Right lobe of liver (tissue), 4 donors: ENCODE measurements around the gene L3MBTL2.

Experiments used
- POLR2A ChIP-seq: fragments of 450-650 bp; IDR thresholded peaks from one replicate; pipeline ENCODE4 v1.6.1; 2017; ENCODE audit warnings: antibody characterized with exemption, mild to moderate bottlenecking
- TF ChIP-seq, protein P1 (sequence below), 4 donors: fragments of 200-600 bp in 3 of 4; fragments of 450-650 bp in 1 of 4; IDR thresholded peaks; one replicate each; pipeline versions ENCODE4 v1.5.1 to v1.8.0; 2016 to 2022; ENCODE audit warnings: antibody characterized with exemption in 4 of 4, mild to moderate bottlenecking in 2 of 4
- donor health status: DM: no; HTN: no; CAD: no.
- donor health status: DM: no; HTN: no; CAD: no.
- donor health status: DM: no; HTN: yes; CAD: no.

DNA sequence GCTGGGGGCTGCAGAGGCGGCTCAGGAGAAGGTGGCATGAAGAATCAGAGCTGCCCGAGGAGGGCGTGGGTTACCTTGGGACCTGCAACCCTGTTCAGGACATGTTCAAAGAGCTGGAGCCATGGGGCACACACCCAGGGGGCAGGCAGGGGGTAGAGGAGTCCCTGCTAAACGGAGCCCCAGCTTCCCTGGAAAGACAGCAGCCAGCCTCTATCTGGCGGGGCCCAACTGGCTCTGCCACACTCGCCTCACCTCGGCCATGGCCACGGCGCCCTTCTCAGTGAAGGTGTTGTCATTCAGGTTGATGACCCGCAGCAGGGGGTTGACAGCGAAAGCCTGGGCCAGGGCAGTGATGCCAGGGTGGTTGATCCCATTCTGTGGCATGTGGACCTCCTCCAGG lies 52.6 kb downstream of the L3MBTL2 start:
- TF ChIP-seq, protein P1, sequence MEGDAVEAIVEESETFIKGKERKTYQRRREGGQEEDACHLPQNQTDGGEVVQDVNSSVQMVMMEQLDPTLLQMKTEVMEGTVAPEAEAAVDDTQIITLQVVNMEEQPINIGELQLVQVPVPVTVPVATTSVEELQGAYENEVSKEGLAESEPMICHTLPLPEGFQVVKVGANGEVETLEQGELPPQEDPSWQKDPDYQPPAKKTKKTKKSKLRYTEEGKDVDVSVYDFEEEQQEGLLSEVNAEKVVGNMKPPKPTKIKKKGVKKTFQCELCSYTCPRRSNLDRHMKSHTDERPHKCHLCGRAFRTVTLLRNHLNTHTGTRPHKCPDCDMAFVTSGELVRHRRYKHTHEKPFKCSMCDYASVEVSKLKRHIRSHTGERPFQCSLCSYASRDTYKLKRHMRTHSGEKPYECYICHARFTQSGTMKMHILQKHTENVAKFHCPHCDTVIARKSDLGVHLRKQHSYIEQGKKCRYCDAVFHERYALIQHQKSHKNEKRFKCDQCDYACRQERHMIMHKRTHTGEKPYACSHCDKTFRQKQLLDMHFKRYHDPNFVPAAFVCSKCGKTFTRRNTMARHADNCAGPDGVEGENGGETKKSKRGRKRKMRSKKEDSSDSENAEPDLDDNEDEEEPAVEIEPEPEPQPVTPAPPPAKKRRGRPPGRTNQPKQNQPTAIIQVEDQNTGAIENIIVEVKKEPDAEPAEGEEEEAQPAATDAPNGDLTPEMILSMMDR (IDR thresholded peaks at IDR 0.05): no peak
- TF ChIP-seq POLR2A: no peak
